ENCODE results near the gene CCDC71L. TPM values are rescaled to one million over a fixed set of nuclear protein-coding genes. Genes with fewer than 3 reads are reported as not detected.
"Not testable (repeated sequence)": the region's sequence is repeated elsewhere in the genome, so short reads cannot be mapped to it uniquely, and the experiment has no call there.

The CCDC71L gene
- 7.1 and 7.9 TPM in 2 replicates for total RNA-seq (2014; rRNA removed; shearing (Covaris generic))

DNA sequence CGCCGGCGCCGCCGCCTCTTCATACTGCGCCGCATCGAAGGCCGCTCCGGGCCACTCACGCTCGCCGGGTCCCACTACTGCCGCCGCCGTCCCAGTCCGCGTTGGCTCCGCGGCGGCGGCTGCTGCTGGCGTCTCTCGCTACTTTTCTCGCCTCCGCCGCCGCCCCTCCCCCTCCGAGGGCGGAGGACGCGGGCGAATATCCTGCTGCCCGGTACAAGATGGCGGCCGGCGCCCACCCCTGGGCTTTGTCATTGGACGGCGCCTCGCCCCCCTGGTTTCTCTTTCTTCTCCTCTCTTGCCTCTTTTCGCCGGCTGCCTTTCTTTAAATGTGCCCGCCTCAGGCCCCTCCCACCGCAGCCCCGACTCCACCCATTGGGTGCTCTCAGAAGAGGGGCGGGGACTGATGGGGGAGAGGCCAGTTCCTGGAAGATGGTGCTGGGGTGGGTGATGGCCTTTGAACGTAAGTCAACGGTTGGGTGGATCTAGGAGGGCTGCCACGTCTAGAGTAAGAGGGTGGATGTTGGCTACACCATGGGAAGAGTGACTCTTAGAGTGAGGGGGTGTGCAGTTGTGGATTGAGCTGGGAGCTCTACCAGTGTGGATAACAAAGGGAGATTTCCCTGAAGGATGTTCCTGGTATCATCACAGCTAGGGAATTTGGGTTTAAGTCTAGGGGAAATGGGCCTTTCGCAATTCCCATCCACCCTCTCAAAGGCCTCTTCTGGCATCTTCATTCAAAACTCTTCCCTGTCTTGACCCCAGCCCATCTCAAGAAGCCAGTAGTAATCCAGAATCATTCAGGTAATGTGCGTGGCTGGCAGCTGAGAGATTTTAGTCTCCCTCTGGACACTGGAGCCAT lies at the start of gene CCDC71L:
Gene CCDC71L (minus strand): TSS at position 297 of the 859 bp plus-strand sequence. CDS start 262 bp downstream, at position 35.
- Histone ChIP-seq H3K27ac (peak within 1 kb of the TSS; percentile 43; the same call in 1 of the 2 replicates), H3K27me3 (no peaks in the 10 kb centered on the region; the same call in 1 of the 2 replicates), H3K4me1 (peaks cover 7% of the 10 kb centered on the region; the same call in 1 of the 2 replicates), H3K36me3 (no peaks in the 10 kb centered on the region), H3K4me3 (peak within 1 kb of the TSS; percentile 79), H3K9me3 (replicated peaks) (no peaks in the 10 kb centered on the region)
- peak; percentile 96 to 97 for DNase-seq

DNA sequence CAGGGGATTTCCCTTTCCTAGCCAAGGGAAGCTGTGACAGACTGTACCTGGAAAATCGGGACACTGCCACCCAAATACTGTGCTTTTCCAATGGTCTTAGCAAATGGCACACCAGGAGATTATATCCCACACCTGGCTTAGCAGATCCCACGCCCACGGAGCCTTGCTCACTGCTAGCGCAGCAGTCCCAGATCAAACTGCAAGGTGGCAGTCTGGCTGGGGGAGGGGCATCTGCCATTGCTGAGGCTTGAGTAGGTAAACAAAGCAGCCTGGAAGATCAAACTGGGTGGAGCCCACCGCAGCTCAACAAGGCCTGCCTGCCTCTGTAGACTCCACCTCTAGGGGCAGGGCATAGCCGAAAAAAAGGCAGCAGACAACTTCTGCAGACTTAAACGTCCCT lies 48.6 kb upstream of the CCDC71L start:
- not testable (repeated sequence) for H3K27ac ChIP-seq; H3K4me3 ChIP-seq; H3K9me3 ChIP-seq (replicated peaks); H3K36me3 ChIP-seq; DNase-seq; H3K4me1 ChIP-seq; H3K27me3 ChIP-seq

- no peak overlapping the region for H3K27ac ChIP-seq
- H3K9me3 ChIP-seq (replicated peaks) = no peaks in the 10 kb centered on the region
- no peak overlapping the region for H3K4me3 ChIP-seq
- no peaks in the 10 kb centered on the region for H3K4me1 ChIP-seq
- no peaks in the 10 kb centered on the region for H3K27me3 ChIP-seq
- no peak for DNase-seq
- no peaks in the 10 kb centered on the region for H3K36me3 ChIP-seq
Measured at GRCh38 chr7:106704000-106704840, 43.3 kb upstream of the CCDC71L start.

- Histone ChIP-seq H3K9me3 (replicated peaks) (no peaks in the 10 kb centered on the region), H3K27ac (no peak overlapping the region), H3K36me3 (no peaks in the 10 kb centered on the region), H3K4me1 (no peaks in the 10 kb centered on the region), H3K4me3 (no peak overlapping the region), H3K27me3 (no peaks in the 10 kb centered on the region)
- DNase-seq = no peak
Measured at GRCh38 chr7:106693677-106694353, 32.9 kb upstream of the CCDC71L start.

DNA sequence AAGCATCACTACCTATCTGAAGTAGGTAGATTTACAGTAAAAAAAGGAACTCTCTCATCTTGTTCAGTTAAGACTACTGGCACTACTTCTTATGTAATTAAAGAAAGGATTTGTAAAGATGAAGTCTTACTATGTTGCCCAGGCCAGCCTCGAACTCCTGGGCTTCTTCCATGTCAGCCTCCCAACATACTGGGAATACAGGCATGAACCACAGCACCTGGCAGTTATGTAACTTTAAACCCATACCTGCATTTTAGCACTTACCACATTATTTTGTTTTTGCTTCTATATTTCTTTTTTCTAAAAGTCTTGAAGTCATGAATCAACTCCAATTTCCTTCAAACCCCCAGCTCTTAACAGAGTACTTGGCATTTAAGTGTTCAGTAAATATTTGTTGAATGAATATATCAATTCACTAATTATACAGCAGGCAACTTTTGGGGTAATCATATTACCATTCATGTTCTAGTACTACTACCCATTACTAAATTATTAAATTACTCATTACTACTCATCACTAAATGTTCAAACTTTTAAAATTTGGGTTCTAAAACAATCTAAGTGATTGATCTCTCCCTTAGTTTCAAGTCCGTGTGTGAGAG lies 31.6 kb upstream of the CCDC71L start:
- Histone ChIP-seq H3K9me3 (replicated peaks) (no peaks in the 10 kb centered on the region), H3K4me1 (no peaks in the 10 kb centered on the region), H3K36me3 (no peaks in the 10 kb centered on the region), H3K27me3 (no peaks in the 10 kb centered on the region), H3K27ac (no peak overlapping the region), H3K4me3 (no peak overlapping the region)
- DNase-seq = no peak

DNA sequence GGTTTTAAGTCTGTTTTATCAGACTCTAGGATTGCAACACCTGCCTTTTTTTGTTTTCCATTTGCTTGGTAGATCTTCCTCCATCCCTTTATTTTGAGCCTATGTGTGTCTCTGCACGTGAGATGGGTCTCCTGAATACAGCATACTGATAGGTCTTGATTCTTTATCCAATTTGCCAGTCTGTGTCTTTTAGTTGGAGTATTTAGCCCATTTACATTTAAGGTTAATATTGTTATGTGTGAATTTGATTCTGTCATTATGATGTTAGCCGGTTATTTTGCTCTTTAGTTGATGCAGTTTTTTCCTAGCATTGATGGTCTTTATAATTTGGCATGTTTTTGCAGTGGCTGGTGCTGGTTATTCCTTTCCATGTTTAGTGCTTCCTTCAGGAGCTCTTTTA lies 27.2 kb upstream of the CCDC71L start:
- DNase-seq; H3K4me3 ChIP-seq; H3K4me1 ChIP-seq; H3K27me3 ChIP-seq; H3K27ac ChIP-seq; H3K36me3 ChIP-seq; H3K9me3 ChIP-seq (replicated peaks): not testable (repeated sequence)

DNA sequence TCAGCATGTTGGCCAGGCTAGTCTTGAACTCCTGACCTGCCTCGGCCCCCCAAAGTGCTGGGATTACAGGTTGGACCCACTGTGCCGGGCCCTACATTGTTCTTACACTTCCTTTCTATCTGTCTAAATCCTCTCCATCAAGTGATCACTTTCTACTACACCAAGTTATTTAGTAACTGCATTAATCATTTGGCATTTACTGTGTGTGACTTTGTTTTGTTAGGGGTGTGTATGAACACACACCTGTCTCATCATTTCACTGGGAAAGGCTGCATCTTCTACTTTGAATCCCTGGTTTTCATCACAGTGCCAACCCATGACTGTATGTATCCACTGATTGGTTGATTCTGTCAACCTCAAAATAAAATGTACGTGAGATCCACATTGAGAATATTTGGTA lies 23.0 kb upstream of the CCDC71L start:
- no peaks in the 10 kb centered on the region for H3K4me1 ChIP-seq
- H3K27ac ChIP-seq = no peak overlapping the region
- H3K27me3 ChIP-seq = no peaks in the 10 kb centered on the region
- H3K9me3 ChIP-seq (replicated peaks) = no peaks in the 10 kb centered on the region
- no peaks in the 10 kb centered on the region for H3K36me3 ChIP-seq
- no peak for DNase-seq
- no peak overlapping the region for H3K4me3 ChIP-seq

GRCh38 chr7:106681815-106682495 lies 21.0 kb upstream of the CCDC71L start:
- H3K27me3 ChIP-seq = no peaks in the 10 kb centered on the region
- no peak overlapping the region for H3K4me3 ChIP-seq
- no peaks in the 10 kb centered on the region for H3K36me3 ChIP-seq
- no peaks in the 10 kb centered on the region for H3K4me1 ChIP-seq
- no peak overlapping the region for H3K27ac ChIP-seq
- H3K9me3 ChIP-seq (replicated peaks) = no peaks in the 10 kb centered on the region
- no peak for DNase-seq

DNA sequence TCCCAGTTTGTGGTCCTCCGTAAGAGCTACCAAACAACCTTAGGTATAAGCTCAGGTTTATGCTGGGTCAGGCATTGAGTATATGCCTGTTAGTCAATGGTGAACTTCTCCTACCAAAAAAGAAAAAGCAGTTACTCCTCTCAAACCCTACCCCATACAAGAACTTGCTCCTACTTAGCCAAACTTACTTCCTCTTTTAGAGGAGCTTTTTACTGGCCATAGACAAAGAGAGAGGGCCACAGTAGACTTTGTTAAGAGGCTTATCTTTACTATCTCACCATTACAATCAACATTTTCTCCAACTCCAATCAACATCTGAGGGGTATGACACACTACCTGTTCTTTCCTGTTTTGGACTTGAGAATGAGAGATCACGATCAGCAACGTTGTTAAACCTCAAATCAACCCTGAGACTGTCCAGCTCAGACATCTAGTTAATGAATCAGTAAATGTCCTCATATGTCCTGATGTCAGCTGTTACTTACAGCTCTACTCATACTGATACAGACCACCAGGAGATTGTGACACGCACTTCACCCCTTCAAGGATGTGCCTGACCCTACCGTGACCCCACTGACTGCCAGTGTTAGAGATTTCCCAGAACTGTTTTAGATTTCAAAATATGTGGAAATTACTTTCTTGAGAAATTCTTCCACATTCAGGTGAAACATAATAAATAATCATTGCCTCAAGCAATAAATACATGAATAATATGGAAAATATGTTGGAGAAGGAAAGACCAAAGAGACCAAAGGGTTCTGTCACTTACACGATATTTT lies 18.4 kb upstream of the CCDC71L start:
- Histone ChIP-seq H3K27ac (no peak overlapping the region), H3K4me1 (no peaks in the 10 kb centered on the region), H3K9me3 (replicated peaks) (no peaks in the 10 kb centered on the region), H3K36me3 (no peaks in the 10 kb centered on the region), H3K27me3 (no peaks in the 10 kb centered on the region), H3K4me3 (no peak overlapping the region)
- no peak for DNase-seq

DNA sequence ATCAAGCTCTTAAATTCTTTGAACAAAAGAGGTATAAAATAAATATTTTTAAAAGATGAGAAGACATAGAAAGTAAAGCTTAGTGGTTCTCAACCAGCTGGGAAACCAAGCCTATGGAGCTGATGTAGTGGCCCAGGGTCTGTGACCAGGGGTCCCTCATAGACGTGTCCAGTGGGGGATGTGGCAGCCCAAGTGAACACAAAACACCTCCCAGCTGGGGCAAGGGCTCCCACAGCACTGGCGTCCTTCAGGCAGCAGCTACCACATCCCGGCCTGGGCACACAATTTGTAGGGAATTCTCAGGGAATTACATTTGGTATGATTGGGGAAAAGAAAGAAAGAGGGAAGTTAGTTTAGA lies 17.8 kb upstream of the CCDC71L start:
- H3K27ac ChIP-seq = no peak overlapping the region
- H3K4me1 ChIP-seq = no peaks in the 10 kb centered on the region

DNA sequence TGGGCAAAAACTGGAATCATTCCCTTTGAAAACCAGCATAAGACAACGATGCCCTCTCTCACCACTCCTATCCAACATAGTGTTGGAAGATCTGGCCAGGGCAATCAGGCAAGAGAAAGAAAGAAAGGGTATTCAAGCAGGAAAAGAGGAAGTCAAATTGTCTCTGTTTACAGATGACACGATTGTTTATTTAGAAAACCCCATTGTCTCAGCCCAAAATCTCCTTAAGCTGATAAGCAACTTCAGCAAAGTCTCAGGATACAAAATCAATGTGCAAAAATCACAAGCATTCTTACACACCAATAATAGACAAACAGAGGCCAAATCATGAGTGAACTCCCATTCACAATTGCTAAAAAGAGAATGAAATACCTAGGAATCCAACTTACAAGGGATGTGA lies 15.5 kb upstream of the CCDC71L start:
- H3K9me3 ChIP-seq (replicated peaks) = not testable (repeated sequence)

More for the DNA sequence above, 17.8 kb upstream of the CCDC71L start:
- Histone ChIP-seq H3K27me3 (no peaks in the 10 kb centered on the region), H3K36me3 (no peaks in the 10 kb centered on the region), H3K4me3 (no peak overlapping the region), H3K9me3 (replicated peaks) (no peaks in the 10 kb centered on the region)
- DNase-seq = no peak

GRCh38 chr7:106673688-106674087 lies 12.7 kb upstream of the CCDC71L start:
- not testable (repeated sequence) for H3K4me3 ChIP-seq; H3K27ac ChIP-seq; H3K9me3 ChIP-seq (replicated peaks); H3K27me3 ChIP-seq; H3K4me1 ChIP-seq; H3K36me3 ChIP-seq; DNase-seq

More for the DNA sequence above, 15.5 kb upstream of the CCDC71L start:
- not testable (repeated sequence) for H3K36me3 ChIP-seq, H3K27ac ChIP-seq, DNase-seq, H3K4me3 ChIP-seq, H3K4me1 ChIP-seq, H3K27me3 ChIP-seq

DNA sequence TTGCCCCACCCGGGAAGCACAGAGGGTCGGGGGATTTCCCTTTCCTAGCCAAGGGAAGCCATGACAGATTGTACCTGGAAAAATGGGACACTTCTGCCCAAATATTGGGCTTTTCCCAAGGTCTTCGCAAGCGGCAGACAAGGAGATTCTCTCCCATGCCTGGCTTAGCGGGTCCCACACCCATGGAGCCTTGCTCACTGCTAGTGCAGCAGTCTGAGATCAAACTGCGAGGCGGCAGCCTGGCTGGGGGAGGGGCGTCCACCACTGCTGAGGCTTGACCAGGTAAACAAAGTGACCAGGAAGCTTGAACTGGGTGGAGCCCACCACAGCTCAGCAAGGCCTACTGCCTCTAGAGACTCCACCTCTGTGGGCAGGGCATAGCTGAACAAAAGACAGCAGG lies 11.0 kb upstream of the CCDC71L start:
- H3K27me3 ChIP-seq; H3K27ac ChIP-seq; H3K4me1 ChIP-seq; H3K9me3 ChIP-seq (replicated peaks); H3K36me3 ChIP-seq; H3K4me3 ChIP-seq; DNase-seq: not testable (repeated sequence)

Measured in SJCRH30 (cell line).